H1 (cell line): ENCODE results near the gene SNX15. TPM values are rescaled to one million over a fixed set of nuclear protein-coding genes. Genes with fewer than 3 reads are reported as not detected.

Experiments used
- CTCF ChIA-PET: fragments of 300-600 bp; sonication (Branson Sonifier 250); formaldehyde crosslinking; loops from one replicate; lab custom pipeline; 2021; ENCODE audit not compliant: partially characterized antibody; lab: Charles Lee
- POLR2A ChIA-PET: fragments of 300-600 bp; sonication (Branson Sonifier 250); formaldehyde crosslinking; loops from one replicate; lab custom pipeline; 2021; ENCODE audit warnings: inconsistent platforms; ENCODE audit not compliant: partially characterized antibody; lab: Charles Lee
- DNase-seq, 2 experiments: peaks; one replicate each; pipeline versions ENCODE4 v3.0.0 to v3.0.0-alpha.2; 2010 to 2022; ENCODE audit warnings: low spot score in 2 of 2, low read depth in 1 of 2, mixed read lengths in 1 of 2
- FAIRE-seq: peaks from 2 replicates; lab custom pipeline; 2011; peaks lifted over from hg19 to GRCh38; lab: Jason Lieb, UNC
- H2AFZ ChIP-seq: 2 replicates; pipeline ENCODE4 v1.8.1; 2012; ENCODE audit warnings: low read length, inconsistent platforms
- H2AK5ac ChIP-seq: 2 replicates; pipeline ENCODE4 v1.6.1; 2013; ENCODE audit warnings: low read depth, low read length
- H2BK120ac ChIP-seq: replicated peaks from 2 replicates; pipeline ENCODE3; 2013; ENCODE audit warnings: low read depth, low read length, inconsistent platforms
- H2BK12ac ChIP-seq: 2 replicates; pipeline ENCODE4 v1.6.1; 2013; ENCODE audit warnings: low read depth, low read length
- H2BK15ac ChIP-seq: 2 replicates; pipeline ENCODE4 v1.6.1; 2013; ENCODE audit warnings: low read length
- H2BK20ac ChIP-seq: 2 replicates; pipeline ENCODE4 v1.6.1; 2013; ENCODE audit warnings: low read length
- H2BK5ac ChIP-seq: 2 replicates; pipeline ENCODE4 v1.6.1; 2013; ENCODE audit warnings: low read depth, low read length
- H3K14ac ChIP-seq: 2 replicates; pipeline ENCODE4 v1.6.1; 2013; ENCODE audit warnings: inconsistent platforms; ENCODE audit not compliant: insufficient read length
- H3K18ac ChIP-seq: 2 replicates; pipeline ENCODE4 v1.6.1; 2013; ENCODE audit warnings: low read length; ENCODE audit errors: extremely low read depth
- H3K23ac ChIP-seq: 2 replicates; pipeline ENCODE4 v1.6.1; 2013; ENCODE audit warnings: inconsistent platforms; ENCODE audit not compliant: insufficient read length
- H3K23me2 ChIP-seq: 2 replicates; pipeline ENCODE4 v1.6.1; 2013; ENCODE audit warnings: low read depth, low read length
- H3K27ac ChIP-seq: 2 replicates; pipeline ENCODE4 v1.6.1; 2011; ENCODE audit warnings: low read depth, low read length, inconsistent platforms
- H3K27me3 ChIP-seq, 4 experiments: replicated peaks in 1 of 4; 1 replicate in 1 of 4; 2 replicates in 3 of 4; pipeline versions ENCODE4 v1.6.1 to v1.8.1; 2011 to 2013; ENCODE audit warnings: low read length in 3 of 4, mild to moderate bottlenecking in 3 of 4, inconsistent platforms in 2 of 4, mixed read lengths in 2 of 4, moderate library complexity in 1 of 4; ENCODE audit not compliant: control insufficient read depth in 3 of 4, insufficient read depth in 3 of 4; ENCODE audit errors: extremely low read depth in 1 of 4
- H3K36me3 ChIP-seq, 4 experiments: 2 replicates each; pipeline versions ENCODE4 v1.6.1 to v1.8.1; 2011 to 2013; ENCODE audit warnings: mild to moderate bottlenecking in 4 of 4, low read length in 3 of 4, moderate library complexity in 2 of 4, control low read depth in 1 of 4, inconsistent platforms in 1 of 4; ENCODE audit not compliant: insufficient read depth in 4 of 4, control insufficient read depth in 2 of 4
- H3K4ac ChIP-seq: replicated peaks from 2 replicates; pipeline ENCODE3; 2013; ENCODE audit warnings: low read length, low read depth, mixed read lengths, inconsistent platforms; ENCODE audit not compliant: insufficient read length
- H3K4me1 ChIP-seq, 4 experiments: replicated peaks in 1 of 4; 1 replicate in 1 of 4; 2 replicates in 3 of 4; pipeline versions ENCODE4 v1.6.1 to v1.8.1; 2011 to 2013; ENCODE audit warnings: low read length in 3 of 4, inconsistent platforms in 2 of 4, mixed read lengths in 1 of 4; ENCODE audit not compliant: insufficient read depth in 4 of 4, control insufficient read depth in 3 of 4
- H3K4me2 ChIP-seq, 2 experiments: 2 replicates each; pipeline versions ENCODE4 v1.6.1 to v1.8.1; 2011 to 2013; ENCODE audit warnings: low read depth in 2 of 2, low read length in 2 of 2, control low read depth in 1 of 2, inconsistent platforms in 1 of 2, mild to moderate bottlenecking in 1 of 2; ENCODE audit not compliant: insufficient read depth in 1 of 2
- H3K4me3 ChIP-seq, 4 experiments: fragments of 200-600, 300-600 bp in 1 of 4; sonication (generic), shearing (Covaris generic), sonication (Bioruptor Twin) in 1 of 4; 2 replicates each; pipeline versions ENCODE4 v1.5.1 to v1.8.1; 2011 to 2016; ENCODE audit warnings: low read length in 4 of 4, low read depth in 3 of 4, control low read depth in 2 of 4, inconsistent platforms in 2 of 4, mild to moderate bottlenecking in 2 of 4, mixed read lengths in 1 of 4, moderate library complexity in 1 of 4; ENCODE audit not compliant: insufficient read depth in 2 of 4; ENCODE audit errors: extremely low read depth in 1 of 4
- H3K56ac ChIP-seq: replicated peaks from 2 replicates; pipeline ENCODE3; 2013; ENCODE audit warnings: low read depth, mild to moderate bottlenecking, mixed read lengths, low read length, inconsistent platforms; ENCODE audit not compliant: insufficient read length
- H3K79me1 ChIP-seq: 2 replicates; pipeline ENCODE4 v1.6.1; 2013; ENCODE audit warnings: low read depth, low read length, control low read depth
- H3K79me2 ChIP-seq, 2 experiments: 2 replicates each; pipeline versions ENCODE4 v1.6.1 to v1.8.1; 2012 to 2013; ENCODE audit warnings: low read length in 2 of 2, mild to moderate bottlenecking in 2 of 2, inconsistent platforms in 1 of 2; ENCODE audit not compliant: insufficient read depth in 2 of 2, control insufficient read depth in 1 of 2
- H3K9ac ChIP-seq, 4 experiments: replicated peaks in 1 of 4; 1 replicate in 1 of 4; 2 replicates in 3 of 4; pipeline versions ENCODE4 v1.6.1 to v1.8.1; 2011 to 2013; ENCODE audit warnings: low read depth in 3 of 4, low read length in 3 of 4, control low read depth in 2 of 4, mild to moderate bottlenecking in 2 of 4, moderate library complexity in 2 of 4, inconsistent platforms in 1 of 4; ENCODE audit errors: extremely low read depth in 1 of 4
- H3K9me3 ChIP-seq, 2 experiments: 2 replicates each; pipeline versions ENCODE4 v1.6.1 to v1.8.1; 2012 to 2013; ENCODE audit warnings: mild to moderate bottlenecking in 2 of 2, moderate library complexity in 2 of 2, control low read depth in 1 of 2, inconsistent platforms in 1 of 2, low read depth in 1 of 2, low read length in 1 of 2, mixed read lengths in 1 of 2; ENCODE audit not compliant: insufficient read depth in 2 of 2
- H4K20me1 ChIP-seq, 2 experiments: replicated peaks in 1 of 2; 2 replicates each; pipeline versions ENCODE3 to v1.8.1; 2011 to 2013; ENCODE audit warnings: inconsistent platforms in 2 of 2, low read length in 2 of 2, mild to moderate bottlenecking in 1 of 2; ENCODE audit not compliant: insufficient read depth in 2 of 2, control insufficient read depth in 1 of 2
- H4K5ac ChIP-seq: 2 replicates; pipeline ENCODE4 v1.6.1; 2013; ENCODE audit warnings: low read length, low read depth, mixed read lengths, inconsistent platforms; ENCODE audit not compliant: insufficient read length
- H4K8ac ChIP-seq: 2 replicates; pipeline ENCODE4 v1.8.0; 2013; ENCODE audit warnings: mild to moderate bottlenecking, moderate library complexity, low read length, inconsistent platforms; ENCODE audit not compliant: insufficient read depth; ENCODE audit errors: extremely low read depth
- H4K91ac ChIP-seq: replicated peaks from 2 replicates; pipeline ENCODE3; 2013; ENCODE audit warnings: low read length, mixed read lengths, inconsistent platforms; ENCODE audit not compliant: insufficient read length
- CREB1 ChIP-seq: IDR thresholded peaks from 2 replicates; pipeline ENCODE4 v1.6.1; 2012; ENCODE audit warnings: inconsistent platforms
- CTBP2 ChIP-seq: IDR thresholded peaks from 2 replicates; pipeline ENCODE4 v1.7.0; 2011; ENCODE audit warnings: borderline replicate concordance, mild to moderate bottlenecking, moderate library complexity, mixed read lengths, low read length; ENCODE audit not compliant: insufficient read depth, insufficient read length
- GABPA ChIP-seq: IDR thresholded peaks from 2 replicates; pipeline ENCODE4 v1.6.1; 2011; ENCODE audit warnings: mild to moderate bottlenecking, low read length, moderate library complexity, borderline replicate concordance; ENCODE audit not compliant: insufficient read depth
- RAD21 ChIP-seq, 2 experiments: IDR thresholded peaks in 1 of 2; conservative IDR thresholded peaks in 1 of 2; 2 replicates each; pipeline ENCODE4 v1.6.1; 2011; ENCODE audit warnings: low read depth in 2 of 2, low read length in 2 of 2, improper control_type of control experiment in 1 of 2, inconsistent platforms in 1 of 2, mild to moderate bottlenecking in 1 of 2, moderate library complexity in 1 of 2
- SRF ChIP-seq: IDR thresholded peaks from 2 replicates; pipeline ENCODE4 v1.6.1; 2011; ENCODE audit warnings: mild to moderate bottlenecking, low read depth, low read length, moderate library complexity
- TCF12 ChIP-seq: IDR thresholded peaks from 2 replicates; pipeline ENCODE4 v1.6.1; 2011; ENCODE audit warnings: low read depth, mild to moderate bottlenecking, low read length
- WGBS, 2 experiments: shearing (Covaris generic) in 1 of 2; methylation state at CpG; one replicate each; pipeline versions ENCODE4 v1.1.6 to v1.1.7; 2013 to 2015; ENCODE audit warnings: low lambda C conversion rate in 2 of 2, mixed read lengths in 2 of 2, inconsistent platforms in 1 of 2, low coverage in 1 of 2, missing lambda C conversion rate in 1 of 2; ENCODE audit not compliant: insufficient replicate concordance in 2 of 2, insufficient coverage in 1 of 2, insufficient read length in 1 of 2; ENCODE audit errors: extremely low coverage in 1 of 2, missing lambda C conversion rate in 1 of 2; 5-methylcytosine and 5-hydroxymethylcytosine counted together
- polyA plus RNA-seq, 7 experiments: library from polyadenylated mRNA; depleted of rRNA in 3 of 7; stranded (reverse) in 5 of 7; unstranded in 2 of 7; fragments of >200 nt in 5 of 7; fragments of 200-250 nt in 2 of 7; gene quantifications; 1 replicate in 5 of 7; 2 replicates in 1 of 7; 4 replicates in 1 of 7; pipeline versions ENCODE4 v1.2.1 to v1.2.3, GENCODE V29; 2011 to 2013; ENCODE audit warnings: missing spikeins in 2 of 7, mixed read lengths in 2 of 7
- total RNA-seq: library from RNA; stranded (reverse); fragmentation: NEBNext Ultra II Directional; extraction: Animal tissue kit (Norgen Biotek cat#: 25700); gene quantifications from 2 replicates; pipeline ENCODE4 v1.2.1, GENCODE V29; 2021
- TF ChIP-seq, protein P1 (sequence below), 3 experiments: IDR thresholded peaks; 1 replicate in 2 of 3; 2 replicates in 1 of 3; pipeline versions ENCODE4 v1.5.1 to v1.6.1; 2011; ENCODE audit warnings: low read length in 3 of 3, mild to moderate bottlenecking in 3 of 3, inconsistent platforms in 2 of 3, low read depth in 1 of 3, moderate library complexity in 1 of 3; ENCODE audit not compliant: insufficient read depth in 1 of 3; ENCODE audit errors: control extremely low read depth in 1 of 3

The SNX15 gene
- total and polyA plus RNA-seq, 2 of the 8 experiments (the other 6 are each of a cell fraction or from before 2014, with no cell fraction given) = 13.0 to 18.3 TPM

DNA sequence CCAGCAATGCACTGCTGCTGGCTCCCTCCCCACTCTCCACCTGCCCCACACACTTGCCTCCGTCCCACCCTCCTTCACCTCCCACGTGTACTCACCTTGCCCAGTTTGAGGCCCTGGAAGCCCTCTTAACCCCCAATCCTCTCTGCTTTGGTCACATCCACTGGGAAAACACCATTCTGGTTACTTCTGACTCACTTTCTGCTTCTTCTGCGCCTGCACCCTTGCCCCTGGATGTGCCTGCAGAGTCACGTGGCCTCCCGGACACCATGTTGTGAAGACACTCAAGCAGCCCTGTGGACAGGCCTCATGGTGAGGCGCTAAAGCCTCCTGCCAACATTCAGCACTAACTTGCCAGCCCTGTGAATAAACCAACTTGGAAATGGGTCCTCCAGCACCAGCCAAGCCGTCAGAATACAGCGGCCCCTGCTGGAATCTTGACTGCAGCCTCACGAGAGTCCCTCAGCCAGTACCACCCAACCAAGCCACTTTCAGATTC, 33.7 kb downstream of the SNX15 start:
- no peaks in the 10 kb centered on the region for H3K23me2 ChIP-seq
- FAIRE-seq = no peak
- H4K20me1 ChIP-seq = no peaks in the 10 kb centered on the region
- H2BK15ac ChIP-seq = no peak overlapping the region; the same call in 1 of the 2 replicates
- TF ChIP-seq SRF = no peak
- no peak for TF ChIP-seq TCF12
- TF ChIP-seq, protein P1, sequence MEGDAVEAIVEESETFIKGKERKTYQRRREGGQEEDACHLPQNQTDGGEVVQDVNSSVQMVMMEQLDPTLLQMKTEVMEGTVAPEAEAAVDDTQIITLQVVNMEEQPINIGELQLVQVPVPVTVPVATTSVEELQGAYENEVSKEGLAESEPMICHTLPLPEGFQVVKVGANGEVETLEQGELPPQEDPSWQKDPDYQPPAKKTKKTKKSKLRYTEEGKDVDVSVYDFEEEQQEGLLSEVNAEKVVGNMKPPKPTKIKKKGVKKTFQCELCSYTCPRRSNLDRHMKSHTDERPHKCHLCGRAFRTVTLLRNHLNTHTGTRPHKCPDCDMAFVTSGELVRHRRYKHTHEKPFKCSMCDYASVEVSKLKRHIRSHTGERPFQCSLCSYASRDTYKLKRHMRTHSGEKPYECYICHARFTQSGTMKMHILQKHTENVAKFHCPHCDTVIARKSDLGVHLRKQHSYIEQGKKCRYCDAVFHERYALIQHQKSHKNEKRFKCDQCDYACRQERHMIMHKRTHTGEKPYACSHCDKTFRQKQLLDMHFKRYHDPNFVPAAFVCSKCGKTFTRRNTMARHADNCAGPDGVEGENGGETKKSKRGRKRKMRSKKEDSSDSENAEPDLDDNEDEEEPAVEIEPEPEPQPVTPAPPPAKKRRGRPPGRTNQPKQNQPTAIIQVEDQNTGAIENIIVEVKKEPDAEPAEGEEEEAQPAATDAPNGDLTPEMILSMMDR (IDR thresholded peaks at IDR 0.05; ENCODE audit: control extremely low read depth in 1 of 3, insufficient read depth in 1 of 3, low read depth in 1 of 3, low read length in 3 of 3) = peak; percentile 65 to 83 (median 68)
- peak; percentile 60; the same call in 1 of the 2 replicates for TF ChIP-seq GABPA
- no peak for TF ChIP-seq CREB1
- peak; percentile 60 to 69 for TF ChIP-seq RAD21 (IDR thresholded peaks at IDR 0.05 in 1 of 2, conservative IDR thresholded peaks at IDR 0.05 in 1 of 2; ENCODE audit: low read depth in 2 of 2, low read length in 2 of 2)
- TF ChIP-seq CTBP2 = no peak
- no peak overlapping the region for H3K4me3 ChIP-seq
- no peak overlapping the region for H3K14ac ChIP-seq
- no peak overlapping the region for H2BK120ac ChIP-seq
- no peak overlapping the region for H2AK5ac ChIP-seq
- H3K23ac ChIP-seq = no peak overlapping the region
- H3K4ac ChIP-seq = peak overlapping the region; percentile 11
- POLR2A ChIA-PET = interaction anchor here (0.6 kb wide), 1 partner anchor 13 kb away, joined by 3 read pairs; no protein-coding TSS in a partner anchor
- no peak overlapping the region for H3K56ac ChIP-seq
- no peak overlapping the region for H4K5ac ChIP-seq
- H3K9ac ChIP-seq = no peak overlapping the region
- no peaks in the 10 kb centered on the region for H3K36me3 ChIP-seq
- no peak overlapping the region for H4K91ac ChIP-seq
- H2BK20ac ChIP-seq = no peak overlapping the region
- H3K4me2 ChIP-seq = no peak overlapping the region
- no peaks in the 10 kb centered on the region for H3K79me2 ChIP-seq
- peak overlapping the region; percentile 69; the same call in 1 of the 2 replicates for H4K8ac ChIP-seq
- no peak overlapping the region for H2AFZ ChIP-seq
- H2BK12ac ChIP-seq = peak overlapping the region; percentile 84; the same call in 1 of the 2 replicates
- peak in 1 of 2 experiments; percentile 67 for DNase-seq
- WGBS, 2 experiments = 60% methylated on average over 9 of the region's 9 CpGs; no CpG with 5 or more reads in 1 of the 2 experiments
- no peaks in the 10 kb centered on the region for H3K79me1 ChIP-seq
- no peaks in the 10 kb centered on the region; a peak in 1 of 7 replicates for H3K27me3 ChIP-seq
- no peaks in the 10 kb centered on the region for H3K9me3 ChIP-seq
- H3K4me1 ChIP-seq = peaks cover 0 to 3% (median under 1%) of the 10 kb centered on the region in 4 experiments; a peak in 2 of 7 replicates
- H3K18ac ChIP-seq = no peak overlapping the region
- CTCF ChIA-PET = interaction anchor here (1.0 to 1.9 kb wide), 4 partner anchors 12 to 47 kb away, joined by 3 to 9 read pairs (median 4); partner anchors contain the start of gene ARL2
- no peak overlapping the region for H2BK5ac ChIP-seq
- H3K27ac ChIP-seq = no peak overlapping the region
